Smooth muscle cell (in vitro differentiated cells): ENCODE measurements around the gene AHR. TPM values are rescaled to one million over a fixed set of nuclear protein-coding genes. Genes with fewer than 3 reads are reported as not detected.

Experiments
- DNase-seq: peaks from one replicate; lab custom pipeline; 2025; ENCODE audit not compliant: unreplicated experiment; lab: John Stamatoyannopoulos, UW
- H2AFZ ChIP-seq: fragments of 200-600 bp; sonication (generic); 2 replicates; pipeline ENCODE4 v1.6.0; 2016; ENCODE audit warnings: antibody characterized with exemption, low read depth, mild to moderate bottlenecking
- H3F3A ChIP-seq: fragments of 200-600 bp; sonication (generic); 2 replicates; pipeline ENCODE4 v1.6.0; 2017; ENCODE audit warnings: antibody characterized with exemption, low read depth
- H3K27ac ChIP-seq: fragments of 200-600 bp; sonication (generic); 2 replicates; pipeline ENCODE4 v1.5.1; 2016; ENCODE audit warnings: low read depth, mild to moderate bottlenecking
- H3K27me3 ChIP-seq: fragments of 200-600 bp; sonication (generic); 2 replicates; pipeline ENCODE4 v1.6.1; 2016; ENCODE audit warnings: low read depth, mild to moderate bottlenecking
- H3K36me3 ChIP-seq: fragments of 200-600 bp; sonication (generic); 2 replicates; pipeline ENCODE4 v1.5.1; 2016; ENCODE audit warnings: low read depth
- H3K4me1 ChIP-seq: fragments of 200-600 bp; sonication (generic); 2 replicates; pipeline ENCODE4 v1.5.1; 2016; ENCODE audit warnings: low read depth
- H3K4me2 ChIP-seq: fragments of 200-600 bp; sonication (generic); 2 replicates; pipeline ENCODE4 v1.6.0; 2016; ENCODE audit warnings: mild to moderate bottlenecking
- H3K4me3 ChIP-seq: fragments of 200-600 bp; sonication (generic); 2 replicates; pipeline ENCODE4 v1.5.1; 2016; ENCODE audit warnings: mild to moderate bottlenecking
- H3K79me2 ChIP-seq: fragments of 200-600 bp; sonication (generic); 2 replicates; pipeline ENCODE4 v1.6.0; 2016; ENCODE audit warnings: low read depth, mild to moderate bottlenecking
- H3K9ac ChIP-seq: fragments of 200-600 bp; sonication (generic); 2 replicates; pipeline ENCODE4 v1.6.0; 2016; ENCODE audit warnings: low read depth
- H3K9me3 ChIP-seq: fragments of 200-600 bp; sonication (generic); replicated peaks from 2 replicates; pipeline ENCODE4 v1.5.1; 2016; ENCODE audit warnings: low read depth
- H4K20me1 ChIP-seq: fragments of 200-600 bp; sonication (generic); 2 replicates; pipeline ENCODE4 v1.6.0; 2016; ENCODE audit warnings: low read depth
- CTCF ChIP-seq: fragments of 200-600 bp; sonication (generic); IDR thresholded peaks from 2 replicates; pipeline ENCODE4 v1.5.1; 2017; ENCODE audit warnings: borderline replicate concordance, mild to moderate bottlenecking, antibody characterized with exemption; ENCODE audit not compliant: insufficient read depth, poor library complexity, severe bottlenecking
- WGBS: methylation state at CpG from one replicate; pipeline ENCODE4 v1.1.7; 2016; ENCODE audit warnings: low lambda C conversion rate; 5-methylcytosine and 5-hydroxymethylcytosine counted together
- polyA plus RNA-seq: library from polyadenylated mRNA; unstranded; fragments of >200 nt; fragmentation: Nextera tagmentation; extraction: Ambion mirVana; gene quantifications from 2 replicates; pipeline ENCODE4 v1.2.1, GENCODE V29; 2016
- total RNA-seq: library from RNA; depleted of rRNA; stranded (reverse); fragments of >200 nt; gene quantifications from 2 replicates; pipeline ENCODE4 v1.2.3, GENCODE V29; 2014

AHR gene
- total and polyA plus RNA-seq, 2 experiments from 2014 or later = 25.7 to 174 TPM

GRCh38 chr7:17339139-17339538 is 40.7 kb downstream of the AHR start:
- Histone ChIP-seq H3K36me3 (peaks cover 44% of the 10 kb centered on the region), H3K79me2 (peaks cover 73% of the 10 kb centered on the region)

GRCh38 chr7:17339952-17340351 is 41.5 kb downstream of the AHR start:
- no peaks in the 10 kb centered on the region for H3F3A ChIP-seq
- no peaks in the 10 kb centered on the region for H3K9me3 ChIP-seq
- no peak overlapping the region for H3K4me3 ChIP-seq
- peak overlapping the region; percentile 12 for H3K27ac ChIP-seq
- no peak for DNase-seq
- H3K36me3 ChIP-seq = peaks cover 39% of the 10 kb centered on the region
- no peaks in the 10 kb centered on the region for H3K4me1 ChIP-seq
- WGBS = 82% methylated on average over 4 of the region's 4 CpGs
- peaks cover 73% of the 10 kb centered on the region for H3K79me2 ChIP-seq
- no peak overlapping the region for H2AFZ ChIP-seq
- no peak for TF ChIP-seq CTCF
- peak overlapping the region; percentile 16 for H3K4me2 ChIP-seq
- H3K27me3 ChIP-seq = no peaks in the 10 kb centered on the region
- no peak overlapping the region for H3K9ac ChIP-seq
- H4K20me1 ChIP-seq = peaks cover 31% of the 10 kb centered on the region

More at GRCh38 chr7:17339139-17339538, 40.7 kb downstream of the AHR start:
- no peak overlapping the region for H3K4me3 ChIP-seq
- 89% methylated on average over 2 of the region's 2 CpGs for WGBS
- H3K27me3 ChIP-seq = no peaks in the 10 kb centered on the region
- no peak overlapping the region for H2AFZ ChIP-seq
- no peaks in the 10 kb centered on the region for H3K9me3 ChIP-seq
- no peaks in the 10 kb centered on the region for H3K4me1 ChIP-seq
- H3K9ac ChIP-seq = no peak overlapping the region
- TF ChIP-seq CTCF = no peak
- H3F3A ChIP-seq = no peaks in the 10 kb centered on the region
- no peak overlapping the region for H3K4me2 ChIP-seq
- no peak for DNase-seq
- no peak overlapping the region for H3K27ac ChIP-seq
- peaks cover 31% of the 10 kb centered on the region for H4K20me1 ChIP-seq

- Histone ChIP-seq H3F3A (no peaks in the 10 kb centered on the region), H3K4me3 (no peak overlapping the region), H3K27me3 (no peaks in the 10 kb centered on the region), H3K9me3 (no peaks in the 10 kb centered on the region), H4K20me1 (peaks cover 31% of the 10 kb centered on the region), H3K9ac (no peak overlapping the region), H3K36me3 (peaks cover 38% of the 10 kb centered on the region), H3K4me2 (no peak overlapping the region), H3K4me1 (no peaks in the 10 kb centered on the region), H2AFZ (no peak overlapping the region), H3K27ac (peak overlapping the region; percentile 6), H3K79me2 (peaks cover 69% of the 10 kb centered on the region)
- WGBS = 85% methylated on average over 1 of the region's 1 CpG
- TF ChIP-seq CTCF = no peak
- no peak for DNase-seq
Observed at GRCh38 chr7:17340655-17341054, 42.2 kb downstream of the AHR start.

- TF ChIP-seq CTCF = no peak
- Histone ChIP-seq H3K4me2 (no peak overlapping the region), H4K20me1 (peaks cover 31% of the 10 kb centered on the region), H3K9me3 (no peaks in the 10 kb centered on the region), H3K9ac (no peak overlapping the region), H3F3A (no peaks in the 10 kb centered on the region), H3K79me2 (peaks cover 65% of the 10 kb centered on the region), H2AFZ (no peak overlapping the region), H3K4me3 (no peak overlapping the region), H3K27ac (no peak overlapping the region), H3K27me3 (no peaks in the 10 kb centered on the region), H3K36me3 (peaks cover 34% of the 10 kb centered on the region), H3K4me1 (no peaks in the 10 kb centered on the region)
- no peak for DNase-seq
- WGBS = 78% methylated on average over 2 of the region's 2 CpGs
Observed at GRCh38 chr7:17342756-17343155, 44.3 kb downstream of the AHR start.
